ENCODE measurements around the gene EWSR1.
A peak's percentile ranks its signal among the peaks of the same experiment; 100 is the strongest.
"Not testable (repeated sequence)": the region's sequence is repeated elsewhere in the genome, so short reads cannot be mapped to it uniquely, and the experiment has no call there.

The EWSR1 gene, protein sequence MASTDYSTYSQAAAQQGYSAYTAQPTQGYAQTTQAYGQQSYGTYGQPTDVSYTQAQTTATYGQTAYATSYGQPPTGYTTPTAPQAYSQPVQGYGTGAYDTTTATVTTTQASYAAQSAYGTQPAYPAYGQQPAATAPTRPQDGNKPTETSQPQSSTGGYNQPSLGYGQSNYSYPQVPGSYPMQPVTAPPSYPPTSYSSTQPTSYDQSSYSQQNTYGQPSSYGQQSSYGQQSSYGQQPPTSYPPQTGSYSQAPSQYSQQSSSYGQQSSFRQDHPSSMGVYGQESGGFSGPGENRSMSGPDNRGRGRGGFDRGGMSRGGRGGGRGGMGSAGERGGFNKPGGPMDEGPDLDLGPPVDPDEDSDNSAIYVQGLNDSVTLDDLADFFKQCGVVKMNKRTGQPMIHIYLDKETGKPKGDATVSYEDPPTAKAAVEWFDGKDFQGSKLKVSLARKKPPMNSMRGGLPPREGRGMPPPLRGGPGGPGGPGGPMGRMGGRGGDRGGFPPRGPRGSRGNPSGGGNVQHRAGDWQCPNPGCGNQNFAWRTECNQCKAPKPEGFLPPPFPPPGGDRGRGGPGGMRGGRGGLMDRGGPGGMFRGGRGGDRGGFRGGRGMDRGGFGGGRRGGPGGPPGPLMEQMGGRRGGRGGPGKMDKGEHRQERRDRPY

GRCh38 chr22:29267858-29268510 lies at the start of gene EWSR1, which contains the start of gene RHBDD3:
Gene EWSR1 (plus strand): TSS chr22:29268268. CDS start chr22:29268337, 69 bp downstream.
Gene RHBDD3 (minus strand): TSS chr22:29267981. CDS start chr22:29265626, 2,355 bp downstream.
- peak; percentile 90 for DNase-seq (ENCODE audit: low read depth)

DNA sequence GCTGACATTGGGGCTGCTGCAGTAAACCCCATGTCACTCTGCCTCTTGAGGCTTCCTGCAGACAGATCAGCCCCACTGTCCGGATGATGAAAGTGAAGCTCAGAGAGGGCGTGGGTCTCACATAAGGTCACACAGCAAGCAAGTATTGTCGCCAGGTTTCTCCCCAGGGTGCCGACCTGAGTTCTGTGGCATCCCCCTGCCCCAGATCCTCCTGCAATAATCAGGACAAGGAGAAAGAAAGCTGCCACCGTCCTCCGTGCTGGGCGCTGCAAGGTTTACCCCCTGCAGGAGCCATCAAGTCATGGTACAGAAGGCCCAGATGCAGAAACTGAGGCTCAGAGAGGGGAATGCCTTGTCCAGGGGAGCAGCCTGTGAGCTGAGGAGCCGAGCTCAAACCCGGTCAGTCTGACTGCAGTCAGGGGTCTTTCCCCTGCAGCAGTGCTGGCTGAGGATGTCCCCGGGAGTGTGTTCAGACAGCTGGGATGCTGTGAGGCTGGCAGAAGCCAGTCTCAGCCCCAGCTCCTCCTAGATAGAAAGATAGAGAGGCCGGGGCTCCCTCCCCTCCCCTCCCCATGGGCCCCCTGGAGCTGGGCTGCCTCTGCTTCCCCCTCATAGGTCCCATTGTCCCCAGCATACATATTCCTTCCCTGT lies 49.2 kb upstream of the EWSR1 start:
- DNase-seq (ENCODE audit: low read depth), result no peak

DNA sequence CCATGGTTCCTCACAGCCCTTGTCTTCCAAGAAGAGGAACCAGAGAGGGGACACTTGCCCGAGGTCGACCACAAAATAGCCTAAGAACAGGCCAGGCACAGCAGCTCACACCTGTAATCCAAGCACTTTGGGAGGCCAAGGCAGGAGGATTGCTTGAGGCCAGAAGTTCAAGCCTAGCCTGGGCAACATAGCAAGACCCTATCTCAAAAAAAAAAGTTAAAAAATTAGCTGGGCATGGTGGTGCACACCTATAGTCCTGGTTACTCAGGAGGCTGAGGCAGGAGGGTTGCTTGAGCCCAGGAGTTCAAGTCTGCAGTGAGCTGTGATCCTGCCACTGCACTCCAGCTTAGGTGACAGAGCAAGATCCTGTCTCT lies 48.7 kb upstream of the EWSR1 start:
- DNase-seq (ENCODE audit: low read depth), result not testable (repeated sequence)

GRCh38 chr22:29219881-29220670 lies 48.0 kb upstream of the EWSR1 start:
- no peak for DNase-seq (ENCODE audit: low read depth)

GRCh38 chr22:29224121-29224858 lies 43.8 kb upstream of the EWSR1 start:
- no peak for DNase-seq (ENCODE audit: low read depth)

DNA sequence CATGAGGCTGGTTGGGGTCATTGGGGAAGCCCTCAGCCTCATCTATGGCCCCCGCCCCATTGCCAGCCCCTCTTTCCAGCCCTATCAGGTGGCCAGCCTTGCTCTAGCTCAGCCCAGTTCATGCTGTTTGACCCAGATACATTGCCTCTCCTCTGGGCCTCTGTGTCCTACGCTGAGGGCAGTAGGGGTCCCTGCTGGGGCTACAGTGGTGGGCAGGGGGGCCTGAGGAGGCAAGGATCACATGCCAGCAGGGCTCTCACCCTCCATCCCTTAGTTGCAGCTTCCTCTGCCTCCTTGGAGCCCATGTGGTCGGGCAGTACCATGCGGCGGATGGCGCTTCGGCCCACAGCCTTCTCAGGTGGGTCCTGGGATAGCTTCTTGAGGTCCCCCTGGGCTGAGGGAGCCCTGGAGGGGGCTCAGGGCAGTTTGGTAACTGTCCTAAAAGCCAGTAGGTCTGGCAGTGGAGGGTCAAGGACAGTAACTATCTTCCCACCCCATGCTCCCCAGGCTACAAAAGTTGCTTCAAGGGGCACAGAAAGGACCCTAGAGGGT lies 43.1 kb upstream of the EWSR1 start:
- no peak for DNase-seq (ENCODE audit: low read depth)

DNA sequence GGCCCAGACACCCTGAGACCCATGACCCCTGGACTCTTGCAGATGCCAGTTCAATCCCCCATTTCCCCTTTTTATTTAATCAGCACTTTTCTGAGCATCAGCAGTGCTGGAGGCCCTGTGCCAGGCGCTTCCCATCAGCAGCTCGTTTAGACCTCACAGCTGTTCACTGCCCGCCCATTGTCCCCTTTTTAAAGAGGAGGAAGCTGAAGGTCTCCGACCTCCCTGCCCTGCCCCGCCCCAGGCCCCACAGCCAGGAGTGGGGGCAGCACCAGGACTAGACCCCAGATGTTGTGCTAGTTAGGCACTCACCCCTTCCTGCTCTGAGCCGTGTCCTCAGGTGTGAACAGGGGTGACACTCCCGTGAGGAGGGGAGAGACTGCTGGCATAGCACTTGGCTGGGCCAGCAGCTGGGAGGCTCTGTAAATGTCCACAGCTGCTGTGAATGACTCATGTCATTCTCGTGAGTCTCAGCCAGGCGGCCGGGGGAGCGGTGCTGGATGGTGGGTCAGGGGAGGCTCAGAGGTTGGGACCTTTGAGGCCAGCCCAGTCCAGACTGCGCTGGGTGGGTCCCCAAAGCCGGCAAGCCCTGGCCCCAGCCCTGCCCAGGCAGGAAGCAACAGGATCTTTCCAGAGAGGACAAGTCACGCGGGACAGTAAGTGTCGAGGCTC lies 42.5 kb upstream of the EWSR1 start:
- DNase-seq (ENCODE audit: low read depth), result no peak

DNA sequence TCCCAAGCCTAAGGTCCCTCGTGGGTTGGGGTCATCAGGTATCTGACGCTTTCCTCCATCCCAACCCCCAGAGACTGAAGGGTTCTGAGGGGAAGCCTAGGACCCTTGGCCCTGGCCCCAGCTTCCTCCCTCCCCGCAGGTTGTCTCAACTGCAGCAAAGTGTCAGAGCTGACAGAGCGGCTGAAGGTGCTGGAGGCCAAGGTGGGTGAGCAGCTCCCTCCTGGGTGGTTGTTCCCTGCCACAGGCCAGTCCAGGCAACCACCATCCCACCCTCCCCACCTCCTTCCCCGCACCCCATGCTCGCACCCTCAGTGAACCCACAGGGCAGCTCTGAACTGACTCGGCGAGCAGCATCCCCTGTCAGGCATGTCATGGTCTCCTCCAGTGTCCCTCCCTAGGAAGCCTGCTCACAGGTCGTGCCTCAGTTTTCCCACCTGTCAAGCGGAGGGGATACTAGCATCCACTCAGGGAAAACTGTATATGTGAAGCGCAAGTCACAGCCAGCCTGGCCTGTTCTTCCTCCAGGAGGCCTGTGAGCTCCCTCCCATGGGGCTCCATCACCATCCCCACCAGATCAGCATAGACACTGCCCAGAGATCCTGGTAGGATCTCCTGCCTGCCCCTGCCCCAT lies 41.6 kb upstream of the EWSR1 start:
- no peak for DNase-seq (ENCODE audit: low read depth)

DNA sequence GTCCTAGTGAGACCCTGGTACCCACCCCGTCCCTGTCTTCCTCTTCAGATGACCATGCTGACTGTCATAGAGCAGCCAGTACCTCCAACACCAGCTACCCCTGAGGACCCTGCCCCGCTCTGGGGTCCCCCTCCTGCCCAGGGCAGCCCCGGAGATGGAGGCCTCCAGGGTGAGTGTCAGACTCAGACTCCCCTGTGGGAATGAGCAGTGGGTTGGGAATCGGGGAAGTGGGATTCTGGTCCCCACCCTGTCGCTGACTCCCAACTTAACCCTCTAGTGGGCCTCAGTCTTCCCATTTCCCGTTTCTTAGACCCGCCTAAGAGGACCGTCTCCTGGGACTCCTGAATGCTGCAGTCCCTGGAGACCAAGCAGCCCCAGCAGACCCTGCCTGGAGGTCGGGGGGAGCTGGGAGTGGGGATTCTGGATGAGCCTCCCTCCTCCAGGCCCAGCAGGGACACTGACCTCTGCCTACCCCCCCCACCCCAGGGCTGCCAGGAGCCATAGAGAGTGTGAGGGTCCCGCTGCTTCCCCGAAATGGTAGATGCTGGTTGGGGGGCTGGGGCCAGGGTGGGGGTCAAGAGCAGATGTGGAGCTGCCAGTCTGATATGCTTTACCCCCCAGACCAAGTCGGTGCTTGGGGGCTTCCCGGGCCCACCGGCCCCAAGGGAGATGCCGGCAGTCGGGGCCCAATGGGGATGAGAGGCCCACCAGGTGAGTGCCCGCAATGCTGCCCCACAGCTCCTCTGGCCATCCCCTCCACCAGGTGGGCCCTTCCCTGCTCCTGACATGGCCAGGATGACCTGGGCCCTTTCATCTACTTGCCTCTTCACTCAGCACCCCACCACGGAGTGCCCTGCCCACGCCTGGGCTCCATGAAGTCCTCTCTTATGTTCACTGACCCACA lies 36.8 kb upstream of the EWSR1 start:
- no peak for DNase-seq (ENCODE audit: low read depth)

DNA sequence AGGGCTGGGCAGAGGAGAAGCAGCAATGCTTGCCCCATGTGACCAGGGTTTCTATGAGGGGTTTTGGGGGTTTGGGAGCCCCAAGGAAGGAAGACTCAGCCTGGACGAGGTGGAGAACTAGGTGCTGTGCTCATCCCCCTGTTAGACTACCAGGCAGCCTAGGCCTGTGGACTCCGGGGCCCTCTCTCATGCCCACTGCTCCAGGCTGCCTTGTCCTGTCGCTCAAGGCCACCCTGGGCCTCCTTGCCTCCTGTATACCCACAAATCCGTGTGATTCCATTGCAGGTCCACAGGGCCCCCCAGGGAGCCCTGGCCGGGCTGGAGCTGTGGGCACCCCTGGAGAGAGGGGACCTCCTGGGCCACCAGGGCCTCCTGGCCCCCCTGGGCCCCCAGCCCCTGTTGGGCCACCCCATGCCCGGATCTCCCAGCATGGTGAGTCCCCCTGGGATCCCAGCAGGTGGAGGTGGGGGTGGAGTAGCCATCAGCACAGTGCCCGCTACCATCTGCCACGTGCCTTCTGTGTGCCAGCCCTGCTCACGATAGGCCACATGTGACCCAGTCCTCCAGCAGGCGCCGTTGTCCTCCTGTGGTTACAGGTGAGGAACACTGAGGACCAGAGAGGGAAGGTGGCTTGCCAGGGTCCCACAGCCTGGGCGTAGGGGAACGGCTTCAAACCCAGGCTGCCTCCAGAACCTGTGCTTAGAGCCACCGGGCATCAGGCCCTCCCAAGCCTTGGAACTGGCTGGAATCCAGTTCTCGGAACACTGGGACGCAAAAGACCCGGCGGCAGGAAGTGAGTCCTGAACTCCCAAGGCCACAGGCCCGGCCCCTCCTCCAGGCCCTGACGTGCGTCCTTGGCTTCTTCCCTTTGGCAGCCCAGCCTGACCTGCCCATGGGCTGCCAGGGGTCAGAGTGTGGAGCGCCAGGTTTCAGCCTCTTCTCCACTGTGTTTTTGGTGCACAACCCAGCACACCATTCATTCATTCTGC lies 35.8 kb upstream of the EWSR1 start:
- no peak for DNase-seq (ENCODE audit: low read depth)

GRCh38 chr22:29233277-29233877 lies 34.7 kb upstream of the EWSR1 start:
- no peak for DNase-seq (ENCODE audit: low read depth)

- not testable (repeated sequence) for DNase-seq (ENCODE audit: low read depth)
Observed at GRCh38 chr22:29240481-29240880, 27.6 kb upstream of the EWSR1 start.

- no peak for DNase-seq (ENCODE audit: low read depth)
Observed at GRCh38 chr22:29243874-29244446, 24.1 kb upstream of the EWSR1 start.

- DNase-seq (ENCODE audit: low read depth), result no peak
Observed at GRCh38 chr22:29244785-29245625, 23.1 kb upstream of the EWSR1 start.

GRCh38 chr22:29245626-29246385 lies 22.3 kb upstream of the EWSR1 start:
- peak; percentile 39 for DNase-seq (ENCODE audit: low read depth)

Measured in stimulated activated CD4-positive, alpha-beta T cell treated with anti-CD3 and anti-CD28 coated beads, Interleukin-2, amount 100 ng/mL, for 4 hours (primary cell).